Osteoblast (primary cell): ENCODE data around the gene OR10H2. TPM values are rescaled to one million over a fixed set of nuclear protein-coding genes. Genes with fewer than 3 reads are reported as not detected.

Source experiments
- DNase-seq: peaks from one replicate; pipeline ENCODE4 v3.0.0; 2011; ENCODE audit warnings: low spot score, mixed read lengths; ENCODE audit not compliant: insufficient read length; ENCODE audit errors: missing footprints
- H2AFZ ChIP-seq: 2 replicates; pipeline ENCODE4 v1.6.0; 2011; ENCODE audit warnings: mild to moderate bottlenecking, low read length
- H3K27ac ChIP-seq: 2 replicates; pipeline ENCODE4 v1.5.1; 2011; ENCODE audit warnings: mild to moderate bottlenecking, low read depth, low read length, moderate library complexity
- H3K27me3 ChIP-seq: 2 replicates; pipeline ENCODE4 v1.6.0; 2012; ENCODE audit warnings: mild to moderate bottlenecking, control low read depth, inconsistent platforms, low read length, moderate library complexity; ENCODE audit not compliant: insufficient read depth
- H3K36me3 ChIP-seq: 2 replicates; pipeline ENCODE4 v1.5.1; 2011; ENCODE audit warnings: mild to moderate bottlenecking, low read length, control low read depth, moderate library complexity; ENCODE audit not compliant: insufficient read depth
- H3K4me1 ChIP-seq: 2 replicates; pipeline ENCODE4 v1.5.1; 2011; ENCODE audit warnings: mild to moderate bottlenecking, low read length, control low read depth, moderate library complexity; ENCODE audit not compliant: insufficient read depth
- H3K4me2 ChIP-seq: 2 replicates; pipeline ENCODE4 v1.6.0; 2011; ENCODE audit warnings: mild to moderate bottlenecking, low read length; ENCODE audit not compliant: insufficient read depth
- H3K4me3 ChIP-seq: fragments of 200-600 bp; sonication (generic); 3 replicates; pipeline ENCODE4 v1.5.1; 2012; ENCODE audit warnings: mild to moderate bottlenecking, low read length, inconsistent platforms; ENCODE audit not compliant: insufficient read depth
- H3K79me2 ChIP-seq: 2 replicates; pipeline ENCODE4 v1.6.0; 2012; ENCODE audit warnings: mild to moderate bottlenecking, low read length, control low read depth, inconsistent platforms; ENCODE audit not compliant: insufficient read depth
- H3K9me3 ChIP-seq: 2 replicates; pipeline ENCODE4 v1.5.1; 2011; ENCODE audit warnings: low read depth, low read length, control low read depth
- H4K20me1 ChIP-seq: 2 replicates; pipeline ENCODE4 v1.6.0; 2012; ENCODE audit warnings: mild to moderate bottlenecking, low read length, control low read depth; ENCODE audit not compliant: insufficient read depth
- CTCF ChIP-seq: IDR thresholded peaks from 2 replicates; pipeline ENCODE4 v1.5.1; 2011; ENCODE audit warnings: mild to moderate bottlenecking, low read depth, low read length, moderate library complexity; ENCODE audit errors: extremely low read depth
- total RNA-seq: library from RNA; depleted of rRNA; stranded (reverse); fragments of >200 nt; gene quantifications from 2 replicates; pipeline ENCODE4 v1.2.3, GENCODE V29; 2012

The OR10H2 gene
- total RNA-seq, 1 donor, result not detected

- H3K27me3 ChIP-seq, result no peaks in the 10 kb centered on the region
- no peak overlapping the region for H3K4me2 ChIP-seq
- no peaks in the 10 kb centered on the region for H3K36me3 ChIP-seq
- no peak for TF ChIP-seq CTCF
- no peaks in the 10 kb centered on the region for H4K20me1 ChIP-seq
- no peak overlapping the region for H2AFZ ChIP-seq
- no peaks in the 10 kb centered on the region for H3K4me1 ChIP-seq
- no peak for DNase-seq
- H3K27ac ChIP-seq, result no peak overlapping the region
- no peaks in the 10 kb centered on the region for H3K79me2 ChIP-seq
- H3K9me3 ChIP-seq, result no peaks in the 10 kb centered on the region
- H3K4me3 ChIP-seq, result no peak overlapping the region
These were observed 6.1 kb downstream of the OR10H2 start for GRCh38 chr19:15733895-15734294.

GRCh38 chr19:15737722-15738121 is 9.9 kb downstream of the OR10H2 start, which contains the start of gene OR10H3:
Gene OR10H3, plus strand, starts transcription at chr19:15737985. Its CDS starts 3,408 bp downstream, at chr19:15741393.
- Histone ChIP-seq H3K4me2 (no peak within 1 kb of the TSS), H3K27me3 (no peaks in the 10 kb centered on the region), H3K4me3 (no peak within 1 kb of the TSS), H3K36me3 (no peaks in the 10 kb centered on the region), H2AFZ (no peak within 1 kb of the TSS), H4K20me1 (no peaks in the 10 kb centered on the region), H3K4me1 (no peaks in the 10 kb centered on the region), H3K9me3 (peaks cover 2% of the 10 kb centered on the region), H3K79me2 (no peaks in the 10 kb centered on the region), H3K27ac (no peak within 1 kb of the TSS)
- DNase-seq, result no peak
- no peak for TF ChIP-seq CTCF

GRCh38 chr19:15740785-15741184 is 13.0 kb downstream of the OR10H2 start:
- no peak overlapping the region for H3K4me3 ChIP-seq
- peaks cover 2% of the 10 kb centered on the region for H3K9me3 ChIP-seq
- H3K36me3 ChIP-seq, result no peaks in the 10 kb centered on the region
- H3K27me3 ChIP-seq, result no peaks in the 10 kb centered on the region
- no peak overlapping the region for H3K4me2 ChIP-seq
- no peaks in the 10 kb centered on the region for H4K20me1 ChIP-seq
- TF ChIP-seq CTCF, result no peak
- no peak overlapping the region for H2AFZ ChIP-seq
- DNase-seq, result no peak
- H3K27ac ChIP-seq, result no peak overlapping the region
- no peaks in the 10 kb centered on the region for H3K79me2 ChIP-seq
- no peaks in the 10 kb centered on the region for H3K4me1 ChIP-seq

DNA sequence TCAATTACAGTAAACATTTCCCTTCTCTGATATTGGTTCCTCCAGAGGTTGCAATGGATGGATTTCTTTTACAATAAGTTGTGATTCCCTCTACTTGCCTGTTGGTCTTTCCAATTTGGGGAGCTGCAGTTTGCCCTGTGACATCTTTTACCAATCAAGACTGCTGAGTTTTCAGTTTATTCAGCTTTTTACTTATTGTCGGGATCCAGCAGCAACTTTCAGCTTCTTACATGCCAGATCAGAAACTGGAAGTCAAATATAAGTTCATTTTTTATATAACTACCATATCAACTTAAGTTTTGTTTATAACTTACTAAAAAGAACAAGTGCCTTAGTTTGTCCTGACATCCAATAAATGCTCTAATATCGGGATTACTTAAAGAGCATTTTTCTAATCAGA is 20.4 kb downstream of the OR10H2 start:
- H4K20me1 ChIP-seq, result no peaks in the 10 kb centered on the region
- H3K36me3 ChIP-seq, result no peaks in the 10 kb centered on the region
- H3K27ac ChIP-seq, result no peak overlapping the region
- no peak overlapping the region for H3K4me3 ChIP-seq
- no peaks in the 10 kb centered on the region for H3K27me3 ChIP-seq
- DNase-seq, result no peak
- H3K4me2 ChIP-seq, result no peak overlapping the region
- H3K79me2 ChIP-seq, result no peaks in the 10 kb centered on the region
- H3K4me1 ChIP-seq, result no peaks in the 10 kb centered on the region
- TF ChIP-seq CTCF, result no peak
- no peak overlapping the region for H2AFZ ChIP-seq
- no peaks in the 10 kb centered on the region for H3K9me3 ChIP-seq
